ENCODE results near the gene DLG2.
"Not testable (repeated sequence)": the region's sequence is repeated elsewhere in the genome, so short reads cannot be mapped to it uniquely, and the experiment has no call there.

DLG2 gene

GRCh38 chr11:85414175-85414574, 213.0 kb downstream of the DLG2 start:
- DNase-seq (ENCODE audit: low spot score) = no peak
- Mint-ChIP-seq H3K9me3 (peaks cover 55% of the 10 kb centered on the region), H3K27me3 (ENCODE audit: low read depth) (no peaks in the 10 kb centered on the region), H3K4me1 (ENCODE audit: low read depth) (no peaks in the 10 kb centered on the region), H3K36me3 (ENCODE audit: low read depth) (no peaks in the 10 kb centered on the region), H3K27ac (no peak overlapping the region), H3K4me3 (no peak overlapping the region)

GRCh38 chr11:85407648-85408047, 219.5 kb downstream of the DLG2 start:
- no peak overlapping the region for H3K27ac Mint-ChIP-seq
- no peaks in the 10 kb centered on the region for H3K36me3 Mint-ChIP-seq (ENCODE audit: low read depth)
- H3K9me3 Mint-ChIP-seq = peaks cover 39% of the 10 kb centered on the region
- H3K4me1 Mint-ChIP-seq (ENCODE audit: low read depth) = no peaks in the 10 kb centered on the region
- DNase-seq (ENCODE audit: low spot score) = no peak
- H3K4me3 Mint-ChIP-seq = no peak overlapping the region
- no peaks in the 10 kb centered on the region for H3K27me3 Mint-ChIP-seq (ENCODE audit: low read depth)

DNA sequence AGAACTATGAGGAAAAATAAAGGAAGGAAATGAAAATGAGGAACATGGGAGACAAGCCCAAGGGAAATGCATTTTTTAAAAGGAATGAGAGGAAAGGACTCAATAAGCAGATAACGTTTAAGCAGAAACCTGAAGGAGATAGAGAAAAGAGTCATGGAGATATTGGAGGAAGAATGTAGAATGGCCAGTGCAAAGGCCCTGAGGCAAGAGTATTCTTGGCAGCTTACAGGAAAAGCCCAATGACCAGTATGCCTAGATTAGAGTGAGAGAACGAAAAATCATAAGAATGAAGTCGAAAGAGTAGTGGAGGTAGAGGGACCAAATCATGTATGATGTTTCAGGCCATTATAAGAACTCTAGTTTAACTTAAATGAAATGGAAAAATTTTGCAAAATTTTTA, 220.3 kb downstream of the DLG2 start:
- H3K36me3 Mint-ChIP-seq (ENCODE audit: low read depth) = no peaks in the 10 kb centered on the region
- no peaks in the 10 kb centered on the region for H3K27me3 Mint-ChIP-seq (ENCODE audit: low read depth)

DNA sequence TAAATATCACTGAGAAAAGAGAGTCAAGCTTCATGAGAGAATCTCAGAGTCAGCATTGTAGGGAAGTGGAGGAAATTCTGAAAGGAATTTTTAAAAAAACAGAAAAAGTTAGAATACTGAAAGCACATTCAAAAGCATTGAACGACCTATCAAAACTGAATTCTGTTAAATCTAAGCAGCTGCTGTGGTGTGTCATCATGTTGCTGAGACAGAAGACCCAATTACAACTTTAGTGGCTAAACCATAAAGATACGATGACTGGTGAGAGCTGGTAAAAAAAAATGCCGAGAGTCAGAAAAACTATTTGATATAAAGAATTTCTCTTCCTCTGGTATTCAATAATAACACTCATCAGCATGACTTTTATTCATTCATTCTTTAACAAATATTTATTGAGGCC, 220.8 kb downstream of the DLG2 start:
- Mint-ChIP-seq H3K4me1 (ENCODE audit: low read depth) (no peaks in the 10 kb centered on the region), H3K27ac (no peak overlapping the region), H3K36me3 (ENCODE audit: low read depth) (no peaks in the 10 kb centered on the region), H3K4me3 (no peak overlapping the region), H3K9me3 (peaks cover 46% of the 10 kb centered on the region), H3K27me3 (ENCODE audit: low read depth) (no peaks in the 10 kb centered on the region)
- DNase-seq (ENCODE audit: low spot score) = no peak

More for the DNA sequence above, 220.3 kb downstream of the DLG2 start:
- H3K4me1 Mint-ChIP-seq (ENCODE audit: low read depth) = no peaks in the 10 kb centered on the region
- peaks cover 41% of the 10 kb centered on the region for H3K9me3 Mint-ChIP-seq
- H3K4me3 Mint-ChIP-seq = no peak overlapping the region
- no peak for DNase-seq (ENCODE audit: low spot score)
- no peak overlapping the region for H3K27ac Mint-ChIP-seq

DNA sequence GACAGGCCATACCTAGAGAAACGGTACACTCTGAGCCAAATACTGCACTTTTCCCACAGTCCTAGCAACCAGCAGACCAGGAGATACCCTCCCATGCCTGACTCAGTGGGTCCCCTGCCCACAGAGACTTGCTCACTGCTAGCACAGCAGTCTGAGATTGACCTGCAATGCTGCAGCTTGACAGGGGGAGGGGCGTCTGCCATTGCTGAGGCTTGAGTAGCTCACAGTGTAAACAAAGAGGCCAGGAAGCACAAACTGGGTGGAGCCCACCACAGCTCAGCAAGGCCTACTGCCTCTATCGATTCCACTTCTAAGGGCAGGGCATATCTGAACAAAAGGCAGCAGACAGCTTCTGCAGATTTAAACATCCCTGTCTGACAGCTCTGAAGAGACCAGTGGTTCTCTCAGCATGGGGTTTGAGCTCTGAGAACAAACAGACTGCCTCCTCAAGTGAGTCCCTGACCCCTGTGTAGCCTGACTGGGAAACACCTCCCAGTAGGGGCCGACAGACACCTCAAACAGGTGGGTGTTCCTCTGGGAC, 231.6 kb downstream of the DLG2 start:
- H3K4me3 Mint-ChIP-seq; H3K27ac Mint-ChIP-seq; H3K4me1 Mint-ChIP-seq (ENCODE audit: low read depth); H3K36me3 Mint-ChIP-seq (ENCODE audit: low read depth); H3K27me3 Mint-ChIP-seq (ENCODE audit: low read depth); DNase-seq (ENCODE audit: low spot score): not testable (repeated sequence)
- peaks cover 52% of the 10 kb centered on the region for H3K9me3 Mint-ChIP-seq

DNA sequence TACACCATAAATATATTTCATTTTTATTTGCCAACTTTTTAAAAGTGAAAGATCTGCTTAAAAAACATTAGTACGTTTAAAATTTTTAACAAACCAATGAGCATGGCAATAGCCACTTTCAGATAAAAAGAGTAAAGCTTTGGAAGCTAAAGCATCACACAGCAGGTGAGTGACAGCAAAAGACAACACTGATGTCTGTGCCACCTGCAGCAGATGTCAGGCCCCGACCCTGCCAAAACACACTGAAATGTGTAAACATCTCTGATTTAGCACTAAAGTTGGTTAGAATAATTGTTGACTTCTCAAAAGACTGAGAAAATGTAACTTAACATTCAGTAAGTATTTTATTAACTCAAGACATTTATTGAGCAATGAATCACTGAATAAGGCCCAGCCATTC, 232.9 kb downstream of the DLG2 start:
- H3K4me3 Mint-ChIP-seq = no peak overlapping the region
- H3K4me1 Mint-ChIP-seq (ENCODE audit: low read depth) = no peaks in the 10 kb centered on the region
- H3K36me3 Mint-ChIP-seq (ENCODE audit: low read depth) = no peaks in the 10 kb centered on the region
- H3K27ac Mint-ChIP-seq = no peak overlapping the region
- H3K27me3 Mint-ChIP-seq (ENCODE audit: low read depth) = no peaks in the 10 kb centered on the region
- DNase-seq (ENCODE audit: low spot score) = no peak
- peaks cover 61% of the 10 kb centered on the region for H3K9me3 Mint-ChIP-seq

DNA sequence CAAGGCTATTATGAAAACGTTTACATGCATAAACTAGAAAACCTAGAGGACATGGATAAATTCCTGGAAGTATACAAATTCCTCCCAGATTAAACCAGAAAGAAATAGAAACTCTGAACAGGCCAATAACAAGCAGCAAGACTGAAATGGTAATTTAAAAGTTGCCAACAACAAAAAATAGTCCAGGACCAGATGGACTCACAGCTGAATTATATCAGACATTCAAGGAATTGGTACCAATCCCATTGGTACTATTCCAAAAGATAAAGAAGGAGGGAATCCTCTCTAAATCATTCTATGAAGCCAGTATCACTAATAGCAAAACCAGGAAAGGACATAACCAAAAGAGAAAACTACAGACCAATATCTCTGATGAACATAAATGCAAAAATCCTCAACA, 236.0 kb downstream of the DLG2 start:
- peaks cover 51% of the 10 kb centered on the region for H3K9me3 Mint-ChIP-seq
- DNase-seq (ENCODE audit: low spot score) = no peak
- H3K4me3 Mint-ChIP-seq = no peak overlapping the region
- no peaks in the 10 kb centered on the region for H3K36me3 Mint-ChIP-seq (ENCODE audit: low read depth)
- H3K4me1 Mint-ChIP-seq (ENCODE audit: low read depth) = no peaks in the 10 kb centered on the region
- H3K27me3 Mint-ChIP-seq (ENCODE audit: low read depth) = no peaks in the 10 kb centered on the region
- H3K27ac Mint-ChIP-seq = no peak overlapping the region

- Mint-ChIP-seq H3K27me3 (ENCODE audit: low read depth) (no peaks in the 10 kb centered on the region), H3K36me3 (ENCODE audit: low read depth) (no peaks in the 10 kb centered on the region), H3K4me3 (no peak overlapping the region), H3K9me3 (peaks cover 30% of the 10 kb centered on the region), H3K27ac (no peak overlapping the region), H3K4me1 (ENCODE audit: low read depth) (no peaks in the 10 kb centered on the region)
- no peak for DNase-seq (ENCODE audit: low spot score)
Observed at GRCh38 chr11:85385547-85385946, 241.6 kb downstream of the DLG2 start.

GRCh38 chr11:85385111-85385510, 242.0 kb downstream of the DLG2 start:
- Mint-ChIP-seq H3K4me1 (ENCODE audit: low read depth) (no peaks in the 10 kb centered on the region), H3K9me3 (peaks cover 29% of the 10 kb centered on the region), H3K27me3 (ENCODE audit: low read depth) (no peaks in the 10 kb centered on the region), H3K27ac (no peak overlapping the region), H3K4me3 (no peak overlapping the region), H3K36me3 (ENCODE audit: low read depth) (no peaks in the 10 kb centered on the region)
- DNase-seq (ENCODE audit: low spot score) = no peak

GRCh38 chr11:85379066-85379465, 248.1 kb downstream of the DLG2 start:
- no peak overlapping the region for H3K4me3 Mint-ChIP-seq
- no peak overlapping the region for H3K27ac Mint-ChIP-seq
- peaks cover 12% of the 10 kb centered on the region for H3K9me3 Mint-ChIP-seq
- H3K27me3 Mint-ChIP-seq (ENCODE audit: low read depth) = no peaks in the 10 kb centered on the region
- no peaks in the 10 kb centered on the region for H3K4me1 Mint-ChIP-seq (ENCODE audit: low read depth)
- DNase-seq (ENCODE audit: low spot score) = no peak
- no peaks in the 10 kb centered on the region for H3K36me3 Mint-ChIP-seq (ENCODE audit: low read depth)

GRCh38 chr11:85377901-85378300, 249.2 kb downstream of the DLG2 start:
- no peaks in the 10 kb centered on the region for H3K4me1 Mint-ChIP-seq (ENCODE audit: low read depth)
- no peak overlapping the region for H3K4me3 Mint-ChIP-seq
- no peak for DNase-seq (ENCODE audit: low spot score)
- no peaks in the 10 kb centered on the region for H3K27me3 Mint-ChIP-seq (ENCODE audit: low read depth)
- H3K9me3 Mint-ChIP-seq = peaks cover 17% of the 10 kb centered on the region
- H3K27ac Mint-ChIP-seq = no peak overlapping the region
- no peaks in the 10 kb centered on the region for H3K36me3 Mint-ChIP-seq (ENCODE audit: low read depth)

DNA sequence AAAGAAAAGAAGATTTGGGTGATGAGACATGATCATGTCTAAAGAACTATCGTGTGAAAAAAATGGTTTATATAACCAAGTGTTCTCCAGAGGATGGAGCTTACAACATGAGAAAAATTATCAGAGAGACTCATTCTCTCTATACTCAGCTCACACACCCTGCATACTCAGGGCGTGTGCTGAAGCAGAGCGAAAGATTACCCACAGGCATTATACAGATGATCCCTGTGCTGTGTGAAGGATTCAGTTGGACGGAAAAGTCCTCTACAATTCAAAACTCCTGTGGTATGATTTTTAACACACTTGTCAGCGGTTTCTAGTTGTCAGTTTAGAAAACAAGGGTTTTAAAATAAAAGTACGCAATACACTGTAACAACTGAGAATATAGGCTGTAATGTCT, 267.3 kb downstream of the DLG2 start:
- H3K4me1 Mint-ChIP-seq (ENCODE audit: low read depth) = no peaks in the 10 kb centered on the region
- no peak for DNase-seq (ENCODE audit: low spot score)
- H3K27ac Mint-ChIP-seq = no peak overlapping the region
- no peaks in the 10 kb centered on the region for H3K27me3 Mint-ChIP-seq (ENCODE audit: low read depth)
- no peaks in the 10 kb centered on the region for H3K36me3 Mint-ChIP-seq (ENCODE audit: low read depth)
- no peak overlapping the region for H3K4me3 Mint-ChIP-seq
- H3K9me3 Mint-ChIP-seq = peaks cover 11% of the 10 kb centered on the region

GRCh38 chr11:85355921-85356320, 271.2 kb downstream of the DLG2 start:
- no peaks in the 10 kb centered on the region for H3K36me3 Mint-ChIP-seq (ENCODE audit: low read depth)
- no peak overlapping the region for H3K27ac Mint-ChIP-seq
- no peaks in the 10 kb centered on the region for H3K4me1 Mint-ChIP-seq (ENCODE audit: low read depth)
- H3K4me3 Mint-ChIP-seq = no peak overlapping the region
- no peak for DNase-seq (ENCODE audit: low spot score)
- H3K27me3 Mint-ChIP-seq (ENCODE audit: low read depth) = no peaks in the 10 kb centered on the region
- H3K9me3 Mint-ChIP-seq = peaks cover 19% of the 10 kb centered on the region

- H3K36me3 Mint-ChIP-seq (ENCODE audit: low read depth); H3K27me3 Mint-ChIP-seq (ENCODE audit: low read depth); H3K4me1 Mint-ChIP-seq (ENCODE audit: low read depth); H3K4me3 Mint-ChIP-seq; DNase-seq (ENCODE audit: low spot score); H3K27ac Mint-ChIP-seq: not testable (repeated sequence)
- peaks cover 32% of the 10 kb centered on the region for H3K9me3 Mint-ChIP-seq
Observed at GRCh38 chr11:85349539-85349938, 277.6 kb downstream of the DLG2 start.

DNA sequence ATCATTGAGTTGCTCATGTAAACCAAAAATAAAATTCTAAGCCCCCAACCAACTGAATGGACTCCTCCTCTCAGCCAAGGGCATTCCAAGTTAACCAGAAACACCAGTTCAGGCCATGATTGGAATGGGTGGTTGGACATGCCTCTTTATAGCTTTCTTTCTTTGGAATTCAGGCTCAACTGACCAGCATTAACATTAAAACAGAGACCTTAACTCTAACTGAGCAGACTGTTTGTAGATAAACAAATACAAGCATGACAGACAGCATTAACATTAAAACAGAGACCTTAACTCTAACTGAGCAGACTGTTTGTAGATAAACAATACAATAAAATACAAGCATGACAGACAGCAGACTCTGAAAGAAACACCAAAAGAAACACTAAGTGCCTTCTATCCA, 278.2 kb downstream of the DLG2 start:
- Mint-ChIP-seq H3K27ac (no peak overlapping the region), H3K4me3 (no peak overlapping the region)
- no peak for DNase-seq (ENCODE audit: low spot score)

More for the DNA sequence above, 278.2 kb downstream of the DLG2 start:
- peaks cover 34% of the 10 kb centered on the region for H3K9me3 Mint-ChIP-seq
- H3K27me3 Mint-ChIP-seq (ENCODE audit: low read depth) = no peaks in the 10 kb centered on the region
- H3K4me1 Mint-ChIP-seq (ENCODE audit: low read depth) = no peaks in the 10 kb centered on the region
- no peaks in the 10 kb centered on the region for H3K36me3 Mint-ChIP-seq (ENCODE audit: low read depth)

Measured in T-helper 2 cell treated with Interferon-gamma antibody and Interleukin-4, amounts not matched to agents 5 μg/mL and 100 μg/mL, for 36 hours (primary cell).